Erythroblast (primary cell): Measurements from ENCODE around the gene NUDT3.

Experiments used
- GATA1 ChIP-seq: IDR thresholded peaks from 2 replicates; pipeline ENCODE4 v1.6.1; 2011; ENCODE audit warnings: low read depth, mild to moderate bottlenecking, control low read depth, low read length, moderate library complexity
- POLR2A ChIP-seq: IDR thresholded peaks from 2 replicates; pipeline ENCODE4 v1.6.1; 2011; ENCODE audit warnings: mild to moderate bottlenecking, low read length

DNA sequence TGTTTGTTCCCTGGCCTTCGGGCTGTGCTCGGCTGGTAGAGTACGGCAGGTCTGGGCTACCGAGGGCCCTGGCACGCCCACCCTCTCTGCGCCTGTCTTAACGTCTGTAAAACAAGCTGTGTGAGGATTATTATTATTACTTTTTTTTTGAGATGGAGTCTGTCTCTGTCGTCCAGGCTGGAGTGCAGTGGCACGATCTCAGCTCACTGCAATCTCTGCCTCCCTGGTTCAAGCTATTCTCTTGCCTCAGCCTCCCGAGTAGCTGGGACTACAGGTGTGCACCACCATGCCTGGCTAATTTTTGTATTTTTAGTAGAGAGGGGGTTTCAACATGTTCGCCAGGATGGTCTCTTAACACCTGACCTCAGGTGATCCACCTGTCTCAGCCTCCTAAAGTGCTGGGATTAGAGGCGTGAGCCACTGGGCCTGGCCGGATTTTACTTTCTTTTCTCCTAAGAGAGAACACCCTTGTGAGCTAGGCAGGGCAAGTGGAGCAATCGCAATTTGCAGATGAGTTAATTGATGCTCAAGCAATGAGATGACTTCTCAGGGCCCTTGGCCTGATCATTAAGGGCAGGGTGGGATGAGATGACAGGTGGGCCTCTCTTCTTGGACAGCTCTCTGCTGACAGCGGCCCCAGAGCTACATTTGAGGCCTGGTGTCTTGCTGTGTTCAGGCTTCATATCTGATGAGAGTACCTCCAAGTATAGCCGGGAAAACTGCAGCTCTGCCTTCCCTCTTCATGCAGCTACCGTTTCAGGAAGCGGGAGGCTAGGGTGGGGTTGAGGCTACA lies 142.8 kb downstream of the NUDT3 start:
- TF ChIP-seq POLR2A (no peak), GATA1 (no peak)
